DOHH2 (cell line): Measurements from ENCODE around the gene WDR48.

ENCODE experiments used
- H3F3A ChIP-seq: fragments of 200-600 bp; sonication (generic), shearing (Covaris generic); 2 replicates; pipeline ENCODE4 v1.6.0; 2016; ENCODE audit warnings: antibody characterized with exemption, mild to moderate bottlenecking; ENCODE audit not compliant: control insufficient read depth, insufficient read depth
- H3K27ac ChIP-seq: fragments of 200-600 bp; sonication (generic); 2 replicates; pipeline ENCODE4 v1.5.1; 2014; ENCODE audit warnings: low read depth, mild to moderate bottlenecking, low read length, moderate library complexity
- H3K27me3 ChIP-seq: fragments of 200-600 bp; sonication (generic); 2 replicates; pipeline ENCODE4 v1.6.1; 2014; ENCODE audit warnings: mild to moderate bottlenecking, low read length, mixed read lengths; ENCODE audit not compliant: control insufficient read depth
- H3K36me3 ChIP-seq: fragments of 200-600 bp; sonication (generic); 2 replicates; pipeline ENCODE4 v1.6.1; 2014; ENCODE audit warnings: mild to moderate bottlenecking, low read length, moderate library complexity, mixed read lengths; ENCODE audit not compliant: control insufficient read depth
- H3K4me1 ChIP-seq: fragments of 200-600 bp; sonication (generic); 2 replicates; pipeline ENCODE4 v1.6.1; 2014; ENCODE audit warnings: mild to moderate bottlenecking, low read length, mixed read lengths; ENCODE audit not compliant: control insufficient read depth
- H3K4me2 ChIP-seq: fragments of 200-600 bp; sonication (generic); 2 replicates; pipeline ENCODE4 v1.6.0; 2014; ENCODE audit warnings: mild to moderate bottlenecking, low read length, moderate library complexity
- H3K4me3 ChIP-seq: fragments of 200-600 bp; sonication (generic); 2 replicates; pipeline ENCODE4 v1.5.1; 2014; ENCODE audit warnings: mild to moderate bottlenecking, low read length, mixed read lengths
- H3K79me2 ChIP-seq: fragments of 200-600 bp; sonication (generic); 2 replicates; pipeline ENCODE4 v1.6.1; 2014; ENCODE audit warnings: mild to moderate bottlenecking, low read length, mixed read lengths; ENCODE audit not compliant: control insufficient read depth
- H3K9me2 ChIP-seq: fragments of 200-600 bp; sonication (generic); replicated peaks from 2 replicates; pipeline ENCODE4 v1.6.1; 2014; ENCODE audit warnings: mild to moderate bottlenecking, low read length, mixed read lengths; ENCODE audit not compliant: control insufficient read depth
- H3K9me3 ChIP-seq: fragments of 200-600 bp; sonication (generic); 2 replicates; pipeline ENCODE4 v1.6.1; 2014; ENCODE audit warnings: antibody characterized with exemption, low read length, mixed read lengths; ENCODE audit not compliant: control insufficient read depth, insufficient read depth
- H4K20me1 ChIP-seq: fragments of 200-600 bp; sonication (generic); 2 replicates; pipeline ENCODE4 v1.6.0; 2014; ENCODE audit warnings: low read depth, mild to moderate bottlenecking, antibody characterized with exemption, low read length, moderate library complexity; ENCODE audit not compliant: control insufficient read depth, insufficient read depth
- EZH2phosphoT487 ChIP-seq: fragments of 200-600 bp; sonication (generic); IDR thresholded peaks from 2 replicates; pipeline ENCODE4 v1.6.1; 2017; ENCODE audit warnings: borderline replicate concordance, mild to moderate bottlenecking, antibody characterized with exemption, low read length, moderate library complexity, mixed read lengths
- TF ChIP-seq, protein P1 (sequence below): fragments of 200-600 bp; sonication (generic); IDR thresholded peaks from one replicate; pipeline ENCODE4 v1.5.1; 2014; ENCODE audit warnings: antibody characterized with exemption, mild to moderate bottlenecking, low read depth, low read length; ENCODE audit not compliant: poor library complexity, severe bottlenecking

The WDR48 gene

DNA sequence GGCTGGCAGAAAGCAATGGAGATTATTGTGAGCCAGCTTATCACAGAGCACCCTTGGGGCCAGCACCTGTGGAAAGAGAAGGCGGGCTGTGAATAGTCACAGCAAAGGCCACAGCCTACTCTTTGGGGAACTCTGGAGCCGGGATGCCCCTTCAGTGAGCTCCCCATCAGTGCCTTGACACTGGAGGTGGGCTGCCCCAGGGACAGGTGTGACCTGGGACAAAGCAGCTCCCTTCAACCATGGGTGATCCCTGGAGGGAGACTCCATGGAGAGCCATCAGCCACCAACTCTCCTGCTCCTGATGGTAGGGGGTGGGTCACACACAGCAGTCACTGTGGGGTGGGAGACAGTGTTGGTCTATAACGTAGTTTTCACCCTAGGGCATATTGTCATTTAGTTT, 61.5 kb downstream of the WDR48 start:
- Histone ChIP-seq H4K20me1 (no peaks in the 10 kb centered on the region), H3K27me3 (no peaks in the 10 kb centered on the region), H3K27ac (no peak overlapping the region), H3F3A (peaks cover 8% of the 10 kb centered on the region), H3K9me2 (no peaks in the 10 kb centered on the region), H3K79me2 (no peaks in the 10 kb centered on the region), H3K36me3 (no peaks in the 10 kb centered on the region), H3K4me2 (no peak overlapping the region), H3K4me1 (peaks cover 31% of the 10 kb centered on the region), H3K4me3 (no peak overlapping the region), H3K9me3 (no peaks in the 10 kb centered on the region)
- no peak for TF ChIP-seq EZH2phosphoT487
- TF ChIP-seq, protein P1, sequence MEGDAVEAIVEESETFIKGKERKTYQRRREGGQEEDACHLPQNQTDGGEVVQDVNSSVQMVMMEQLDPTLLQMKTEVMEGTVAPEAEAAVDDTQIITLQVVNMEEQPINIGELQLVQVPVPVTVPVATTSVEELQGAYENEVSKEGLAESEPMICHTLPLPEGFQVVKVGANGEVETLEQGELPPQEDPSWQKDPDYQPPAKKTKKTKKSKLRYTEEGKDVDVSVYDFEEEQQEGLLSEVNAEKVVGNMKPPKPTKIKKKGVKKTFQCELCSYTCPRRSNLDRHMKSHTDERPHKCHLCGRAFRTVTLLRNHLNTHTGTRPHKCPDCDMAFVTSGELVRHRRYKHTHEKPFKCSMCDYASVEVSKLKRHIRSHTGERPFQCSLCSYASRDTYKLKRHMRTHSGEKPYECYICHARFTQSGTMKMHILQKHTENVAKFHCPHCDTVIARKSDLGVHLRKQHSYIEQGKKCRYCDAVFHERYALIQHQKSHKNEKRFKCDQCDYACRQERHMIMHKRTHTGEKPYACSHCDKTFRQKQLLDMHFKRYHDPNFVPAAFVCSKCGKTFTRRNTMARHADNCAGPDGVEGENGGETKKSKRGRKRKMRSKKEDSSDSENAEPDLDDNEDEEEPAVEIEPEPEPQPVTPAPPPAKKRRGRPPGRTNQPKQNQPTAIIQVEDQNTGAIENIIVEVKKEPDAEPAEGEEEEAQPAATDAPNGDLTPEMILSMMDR = no peak

DNA sequence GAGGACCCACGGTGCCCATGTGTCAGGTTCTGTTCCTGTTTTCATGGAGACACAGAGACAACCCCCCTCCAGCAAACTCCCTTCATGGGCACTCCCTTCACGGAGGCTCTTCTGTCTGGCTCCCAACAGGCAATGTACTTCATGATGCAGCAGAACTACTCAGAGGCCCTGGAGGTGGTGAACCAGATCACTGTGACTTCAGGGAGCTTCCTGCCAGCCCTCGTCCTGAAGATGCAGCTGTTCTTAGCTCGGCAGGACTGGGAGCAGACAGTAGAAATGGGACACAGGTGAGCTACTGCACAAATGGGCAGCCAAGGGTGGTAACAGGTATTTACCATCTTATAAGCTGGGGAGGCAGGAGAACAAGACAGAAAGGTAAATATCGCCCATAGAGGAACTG, 62.6 kb downstream of the WDR48 start:
- TF ChIP-seq, protein P1 = no peak
- TF ChIP-seq EZH2phosphoT487 = no peak
- H3K4me2 ChIP-seq = peak overlapping the region; percentile 19

DNA sequence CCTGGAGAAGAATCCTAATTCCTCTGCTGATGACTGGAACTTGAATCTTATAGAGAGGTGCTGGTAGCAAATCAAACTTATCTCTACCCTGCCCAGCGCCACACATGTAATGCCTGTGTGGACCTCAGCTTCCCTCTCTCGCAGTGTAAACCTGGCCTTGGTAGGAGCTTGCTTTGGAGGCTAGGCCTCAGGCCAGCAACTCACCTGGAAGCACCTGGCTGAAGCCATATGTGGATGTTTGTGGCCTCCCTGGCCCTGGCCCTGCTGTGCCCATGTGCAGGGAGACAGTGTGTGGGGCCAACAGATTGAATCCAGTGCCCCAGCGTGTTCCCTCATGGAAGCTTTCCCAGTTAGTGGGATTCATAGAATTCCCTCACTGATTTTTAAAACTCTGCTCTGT, 64.1 kb downstream of the WDR48 start:
- Histone ChIP-seq H3K27ac (no peak overlapping the region), H4K20me1 (no peaks in the 10 kb centered on the region), H3K36me3 (no peaks in the 10 kb centered on the region), H3K27me3 (no peaks in the 10 kb centered on the region), H3K9me3 (no peaks in the 10 kb centered on the region), H3K79me2 (no peaks in the 10 kb centered on the region), H3K4me3 (no peak overlapping the region), H3K4me1 (peaks cover 21% of the 10 kb centered on the region), H3F3A (no peaks in the 10 kb centered on the region), H3K4me2 (no peak overlapping the region), H3K9me2 (no peaks in the 10 kb centered on the region)
- TF ChIP-seq, protein P1 = no peak
- TF ChIP-seq EZH2phosphoT487 = no peak

More for the DNA sequence above, 62.6 kb downstream of the WDR48 start:
- H3K4me1 ChIP-seq = peaks cover 21% of the 10 kb centered on the region
- H3K36me3 ChIP-seq = no peaks in the 10 kb centered on the region
- no peaks in the 10 kb centered on the region for H3F3A ChIP-seq
- H3K79me2 ChIP-seq = no peaks in the 10 kb centered on the region
- no peak overlapping the region for H3K27ac ChIP-seq
- no peaks in the 10 kb centered on the region for H4K20me1 ChIP-seq
- no peaks in the 10 kb centered on the region for H3K27me3 ChIP-seq
- no peak overlapping the region for H3K4me3 ChIP-seq
- no peaks in the 10 kb centered on the region for H3K9me3 ChIP-seq
- H3K9me2 ChIP-seq = no peaks in the 10 kb centered on the region

DNA sequence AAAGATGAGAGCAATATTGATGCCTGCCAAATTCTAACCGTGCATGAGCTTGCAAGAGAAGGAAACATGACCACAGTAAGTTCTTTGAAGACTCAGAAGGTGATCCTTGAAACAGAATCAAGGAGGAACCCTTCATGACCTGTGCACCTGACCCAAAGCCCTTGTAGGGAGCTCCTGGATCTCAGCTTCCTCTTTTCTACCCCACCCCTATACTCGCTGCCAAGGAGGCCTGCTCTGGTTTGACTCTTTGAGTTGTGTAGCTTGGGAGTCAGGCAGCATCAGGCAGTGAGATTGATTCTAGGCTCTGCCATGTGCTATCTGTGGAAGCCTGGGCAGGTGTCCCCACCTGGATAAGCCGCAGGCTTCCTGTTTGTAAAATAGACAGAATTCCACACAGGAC, 66.3 kb downstream of the WDR48 start:
- H3K27me3 ChIP-seq = no peaks in the 10 kb centered on the region
- H4K20me1 ChIP-seq = no peaks in the 10 kb centered on the region
- H3K79me2 ChIP-seq = no peaks in the 10 kb centered on the region
- no peak overlapping the region for H3K4me3 ChIP-seq
- H3K4me2 ChIP-seq = no peak overlapping the region
- H3K9me2 ChIP-seq = no peaks in the 10 kb centered on the region
- no peaks in the 10 kb centered on the region for H3K9me3 ChIP-seq
- peaks cover 43% of the 10 kb centered on the region for H3K4me1 ChIP-seq
- no peak for TF ChIP-seq EZH2phosphoT487
- TF ChIP-seq, protein P1 = no peak
- no peaks in the 10 kb centered on the region for H3F3A ChIP-seq
- no peaks in the 10 kb centered on the region for H3K36me3 ChIP-seq
- no peak overlapping the region for H3K27ac ChIP-seq
